Panc1 (cell line): ENCODE measurements around the gene NACA2. TPM values are rescaled to one million over a fixed set of nuclear protein-coding genes. Genes with fewer than 3 reads are reported as not detected.

Experiments
- ATAC-seq: fragments of 200-7000 bp; cut with Tn5 transposase; 2 replicates; pipeline ENCODE4 v1.9.1; 2020; ENCODE audit warnings: mild to moderate bottlenecking, moderate library complexity
- BruUV-seq: library from RNA; stranded (reverse); fragments of 400-500 nt; replicated peaks from 2 replicates; lab custom pipeline; 2021; lab: Mats Ljungman, UMichigan
- CTCF ChIA-PET: fragments of 300-600 bp; sonication (Branson Sonifier 250); formaldehyde crosslinking; loops from one replicate; lab custom pipeline; 2022; ENCODE audit warnings: antibody characterized with exemption; lab: Charles Lee
- POLR2A ChIA-PET: fragments of 300-600 bp; sonication (Branson Sonifier 250); formaldehyde crosslinking; loops from one replicate; lab custom pipeline; 2022; ENCODE audit warnings: antibody characterized with exemption; lab: Charles Lee
- DNase-seq: peaks from one replicate; pipeline ENCODE4 v3.0.0-alpha.2; 2010; ENCODE audit warnings: low read depth, low spot score
- H3K27ac ChIP-seq: 2 replicates; pipeline ENCODE4 v1.5.1; 2011; ENCODE audit warnings: mild to moderate bottlenecking, low read length, inconsistent platforms
- H3K27me3 ChIP-seq: fragments of 200-500 bp; sonication (Bioruptor generic); 2 replicates; pipeline ENCODE4 v1.6.0; 2014; ENCODE audit warnings: low read length, inconsistent platforms; ENCODE audit not compliant: control insufficient read depth, insufficient read depth
- H3K36me3 ChIP-seq: fragments of 200-500 bp; sonication (Bioruptor generic); 2 replicates; pipeline ENCODE4 v1.5.1; 2014; ENCODE audit warnings: inconsistent platforms, mild to moderate bottlenecking, low read length, moderate library complexity; ENCODE audit not compliant: control insufficient read depth, insufficient read depth
- H3K4me1 ChIP-seq: 2 replicates; pipeline ENCODE4 v1.5.1; 2011; ENCODE audit warnings: inconsistent platforms, mild to moderate bottlenecking, low read length, moderate library complexity; ENCODE audit not compliant: control insufficient read depth, insufficient read depth
- H3K4me3 ChIP-seq, 2 experiments: 2 replicates each; pipeline ENCODE4 v1.5.1; 2011 to 2012; ENCODE audit warnings: low read depth in 2 of 2, low read length in 2 of 2, mild to moderate bottlenecking in 2 of 2, inconsistent platforms in 1 of 2, moderate library complexity in 1 of 2
- H3K9me3 ChIP-seq: fragments of 200-500 bp; sonication (Bioruptor generic); 2 replicates; pipeline ENCODE4 v1.5.1; 2014; ENCODE audit warnings: low read depth, mild to moderate bottlenecking, inconsistent platforms, low read length, moderate library complexity; ENCODE audit not compliant: control insufficient read depth, insufficient read depth
- CTCF ChIP-seq: fragments of 450-650 bp; IDR thresholded peaks from 2 replicates; pipeline ENCODE4 v1.5.1; 2017; ENCODE audit warnings: mild to moderate bottlenecking
- POLR2AphosphoS5 ChIP-seq: IDR thresholded peaks from 2 replicates; pipeline ENCODE4 v1.6.1; 2012; ENCODE audit warnings: mild to moderate bottlenecking, low read depth, low read length, moderate library complexity
- REST ChIP-seq, 2 experiments: IDR thresholded peaks; 2 replicates each; pipeline ENCODE4 v1.6.1; 2011 to 2012; ENCODE audit warnings: low read depth in 2 of 2, control low read depth in 1 of 2, low read length in 1 of 2, mild to moderate bottlenecking in 1 of 2, moderate library complexity in 1 of 2; ENCODE audit not compliant: insufficient read depth in 1 of 2
- SIN3A ChIP-seq: IDR thresholded peaks from 2 replicates; pipeline ENCODE4 v1.6.1; 2012; ENCODE audit warnings: low read depth, mild to moderate bottlenecking, low read length, moderate library complexity, borderline replicate concordance; ENCODE audit not compliant: insufficient read depth
- TCF7L2 ChIP-seq: IDR thresholded peaks from 2 replicates; pipeline ENCODE4 v1.6.1; 2011; ENCODE audit warnings: mild to moderate bottlenecking, low read depth, low read length, inconsistent platforms
- in situ Hi-C: cut with HindIII; loops from 2 replicates; pipeline ENCODE4 v1.10.0; 2016; ENCODE audit warnings: low sequenced_read_pairs, low pct_unique_long_range_greater_than_20kb
- intact Hi-C: fragments of 100-400 bp; cut with micrococcal nuclease; formaldehyde crosslinking; loops from one replicate; pipeline ENCODE4 v1.10.0; 2022; ENCODE audit not compliant: unreplicated experiment
- total RNA-seq: library from RNA; stranded (reverse); gene quantifications from one replicate; pipeline ENCODE4 v1.2.1, GENCODE V29; 2021; ENCODE audit not compliant: unreplicated experiment

NACA2 gene
- total RNA-seq, 1 experiment from 2014 or later: not detected

- H3K27ac ChIP-seq: no peak overlapping the region
- in situ Hi-C loops (no loop called here), intact Hi-C loops (loop anchor here (5.0 kb wide), 1 partner anchor 429 kb away; the partner anchor contains the start of gene MED13)
- ATAC-seq (no peak), DNase-seq (no peak)
- H3K4me3 ChIP-seq: no peak overlapping the region
- POLR2A ChIA-PET: no interaction called here
- H3K9me3 ChIP-seq: no peaks in the 10 kb centered on the region
- H3K4me1 ChIP-seq: no peaks in the 10 kb centered on the region
- no peaks in the 10 kb centered on the region for H3K27me3 ChIP-seq
- H3K36me3 ChIP-seq: no peaks in the 10 kb centered on the region
- TF ChIP-seq CTCF (no peak), POLR2AphosphoS5 (no peak), REST (IDR thresholded peaks at IDR 0.05; ENCODE audit: insufficient read depth in 1 of 2, low read depth in 2 of 2, low read length in 1 of 2) (no peak)
- CTCF ChIA-PET: no interaction called here
- BruUV-seq: no TSS peak
Observed at GRCh38 chr17:61638087-61638486, 47.1 kb upstream of the NACA2 start.

GRCh38 chr17:61635913-61636432, 45.0 kb upstream of the NACA2 start:
- H3K9me3 ChIP-seq: no peaks in the 10 kb centered on the region
- intact Hi-C loops (loop anchor here (1.0 to 5.0 kb wide), 2 partner anchors 201 to 431 kb away; partner anchors contain the start of gene MED13), in situ Hi-C loops (no loop called here)
- H3K4me1 ChIP-seq: no peaks in the 10 kb centered on the region
- no peak overlapping the region for H3K27ac ChIP-seq
- peak; percentile 47 for DNase-seq
- H3K4me3 ChIP-seq: no peak overlapping the region
- BruUV-seq: no TSS peak
- no peaks in the 10 kb centered on the region for H3K36me3 ChIP-seq
- no peaks in the 10 kb centered on the region for H3K27me3 ChIP-seq
- peak; percentile 85 for ATAC-seq
- ChIA-PET CTCF (interaction anchor here (0.7 to 1.9 kb wide), 4 partner anchors 201 to 474 kb away, joined by 3 to 9 read pairs (median 4); no protein-coding TSS in a partner anchor), POLR2A (no interaction called here)
- TF ChIP-seq REST (IDR thresholded peaks at IDR 0.05; ENCODE audit: insufficient read depth in 1 of 2, low read depth in 2 of 2, low read length in 1 of 2): no peak
- TF ChIP-seq TCF7L2: no peak
- TF ChIP-seq POLR2AphosphoS5: no peak
- TF ChIP-seq CTCF: peak; percentile 78
- TF ChIP-seq SIN3A: no peak
